Coronary artery (tissue), 2 donors: ENCODE results near the gene PM20D1.
A peak's percentile ranks its signal among the peaks of the same experiment; 100 is the strongest.

ENCODE experiments used
- DNase-seq: peaks from one replicate; pipeline ENCODE4 v3.0.0-alpha.2; 2017; ENCODE audit warnings: low spot score
- H3K27ac ChIP-seq, 2 donors: fragments of 200-600 bp; sonication (generic); one replicate each; pipeline ENCODE4 v1.5.1; 2016 to 2019
- H3K4me3 ChIP-seq: fragments of 200-600 bp; sonication (generic); 2 replicates; pipeline ENCODE4 v1.5.1; 2016; ENCODE audit warnings: mild to moderate bottlenecking, moderate library complexity
- CTCF ChIP-seq: fragments of 200-600 bp; sonication (generic); IDR thresholded peaks from one replicate; pipeline ENCODE4 v1.5.1; 2019; ENCODE audit warnings: antibody characterized with exemption

PM20D1 gene

GRCh38 chr1:205792961-205793673 lies 56.8 kb downstream of the PM20D1 start:
- Histone ChIP-seq H3K27ac (no peak overlapping the region), H3K4me3 (no peak overlapping the region)
- DNase-seq = no peak
- no peak for TF ChIP-seq CTCF

- DNase-seq = no peak
- no peak overlapping the region for H3K4me3 ChIP-seq
- no peak overlapping the region for H3K27ac ChIP-seq
- TF ChIP-seq CTCF = no peak
Measured at GRCh38 chr1:205792481-205792881, 57.5 kb downstream of the PM20D1 start.

- TF ChIP-seq CTCF = peak; percentile 45
Measured at GRCh38 chr1:205791568-205792180, 58.3 kb downstream of the PM20D1 start.

GRCh38 chr1:205787287-205787916 lies 62.5 kb downstream of the PM20D1 start:
- Histone ChIP-seq H3K27ac (no peak overlapping the region), H3K4me3 (no peak overlapping the region)
- no peak for TF ChIP-seq CTCF
- DNase-seq = no peak

More at GRCh38 chr1:205791568-205792180, 58.3 kb downstream of the PM20D1 start:
- DNase-seq = no peak
- no peak overlapping the region for H3K4me3 ChIP-seq
- no peak overlapping the region for H3K27ac ChIP-seq

- Histone ChIP-seq H3K27ac (no peak overlapping the region), H3K4me3 (no peak overlapping the region)
- no peak for TF ChIP-seq CTCF
- DNase-seq = no peak
Measured at GRCh38 chr1:205786601-205787000, 63.3 kb downstream of the PM20D1 start.

- Histone ChIP-seq H3K4me3 (no peak overlapping the region), H3K27ac (no peak overlapping the region)
- DNase-seq = no peak
- no peak for TF ChIP-seq CTCF
Measured at GRCh38 chr1:205785446-205785845, 64.5 kb downstream of the PM20D1 start.
